ENCODE data around the gene PTPRM.

DNA sequence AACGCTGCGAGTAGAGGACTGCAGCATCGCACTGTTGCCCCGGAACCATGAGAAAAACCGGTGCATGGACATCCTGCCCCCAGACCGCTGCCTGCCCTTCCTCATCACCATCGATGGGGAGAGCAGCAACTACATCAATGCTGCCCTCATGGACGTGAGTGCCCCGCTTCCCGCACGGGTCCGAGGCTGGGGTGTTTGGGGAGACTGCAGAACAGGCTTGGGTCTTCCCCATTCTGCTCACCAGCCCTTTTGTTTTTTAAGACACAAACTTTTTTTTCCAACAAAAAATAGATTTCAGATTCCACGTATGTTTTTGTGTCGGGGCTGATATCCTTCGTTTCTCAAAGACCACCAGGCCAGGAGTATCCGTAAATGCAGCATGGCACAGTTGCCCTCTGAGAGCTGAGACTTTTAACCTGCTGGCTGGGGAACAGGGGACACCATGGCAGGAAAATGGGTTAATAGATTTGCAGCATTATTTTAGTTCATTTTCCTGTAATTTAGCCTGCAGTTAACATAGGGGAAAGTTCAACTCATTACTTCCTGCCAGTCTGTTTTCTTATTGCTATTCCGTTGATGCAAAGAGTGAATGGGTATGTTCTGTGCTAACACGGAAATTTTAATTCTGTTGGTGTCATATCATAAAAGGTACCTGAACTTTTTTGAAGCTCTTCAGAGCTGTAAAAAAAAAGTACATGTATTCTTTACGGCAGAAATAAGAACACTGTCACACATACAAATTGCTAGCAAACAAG, 812.2 kb downstream of the PTPRM start:
- TF ChIP-seq MAX (IDR thresholded peaks at IDR 0.05; ENCODE audit: low read depth, low read length), result no peak
- no peak for TF ChIP-seq CTCF (IDR thresholded peaks at IDR 0.05; ENCODE audit: low read depth, low read length)
- no peak for TF ChIP-seq POLR2A (IDR thresholded peaks at IDR 0.05; ENCODE audit: extremely low read depth, insufficient read length)
- no peak for TF ChIP-seq MYC (IDR thresholded peaks at IDR 0.05; ENCODE audit: low read depth, low read length)
